SU-DHL-6 (cell line): ENCODE results near the gene GAD2.

Experiments
- H2AFZ ChIP-seq: fragments of 200-600 bp; sonication (generic); 2 replicates; pipeline ENCODE4 v1.6.1; 2014; ENCODE audit warnings: low read depth, mild to moderate bottlenecking, moderate library complexity, mixed read lengths, antibody characterized with exemption, low read length; ENCODE audit not compliant: severe bottlenecking
- H3F3A ChIP-seq: fragments of 200-600 bp; shearing (Covaris generic); 2 replicates; pipeline ENCODE4 v1.6.0; 2016; ENCODE audit warnings: antibody characterized with exemption, mild to moderate bottlenecking; ENCODE audit not compliant: insufficient read depth
- H3K27ac ChIP-seq: fragments of 200-600 bp; sonication (generic); 2 replicates; pipeline ENCODE4 v1.5.1; 2016; ENCODE audit warnings: low read depth, mild to moderate bottlenecking, low read length, moderate library complexity, mixed read lengths
- H3K27me3 ChIP-seq: fragments of 200-600 bp; sonication (generic), shearing (Covaris generic); 2 replicates; pipeline ENCODE4 v1.6.0; 2014; ENCODE audit warnings: mild to moderate bottlenecking, low read length
- H3K36me3 ChIP-seq: fragments of 200-600 bp; sonication (generic); 2 replicates; pipeline ENCODE4 v1.6.1; 2014; ENCODE audit warnings: mild to moderate bottlenecking, low read length, mixed read lengths
- H3K4me2 ChIP-seq: fragments of 300-600, 200-600 bp; shearing (Covaris generic), sonication (generic); 2 replicates; pipeline ENCODE4 v1.6.0; 2014; ENCODE audit warnings: low read length, low read depth, mild to moderate bottlenecking; ENCODE audit not compliant: poor library complexity, severe bottlenecking
- H3K4me3 ChIP-seq: fragments of 200-600 bp; sonication (generic); 2 replicates; pipeline ENCODE4 v1.5.1; 2014; ENCODE audit warnings: antibody characterized with exemption, low read length, mild to moderate bottlenecking, mixed read lengths; ENCODE audit not compliant: insufficient read depth, poor library complexity, severe bottlenecking
- H3K79me2 ChIP-seq: fragments of 200-600 bp; sonication (generic); 2 replicates; pipeline ENCODE4 v1.6.1; 2014; ENCODE audit warnings: mild to moderate bottlenecking, low read length, moderate library complexity; ENCODE audit not compliant: insufficient read depth
- H3K9ac ChIP-seq: fragments of 200-600 bp; sonication (generic); 2 replicates; pipeline ENCODE4 v1.7.0; 2014; ENCODE audit warnings: mild to moderate bottlenecking, low read length
- H3K9me2 ChIP-seq: fragments of 200-600 bp; sonication (generic); replicated peaks from 2 replicates; pipeline ENCODE4 v1.6.1; 2014; ENCODE audit warnings: low read length; ENCODE audit not compliant: insufficient read depth
- H3K9me3 ChIP-seq: fragments of 200-600 bp; sonication (generic); 2 replicates; pipeline ENCODE4 v1.6.1; 2014; ENCODE audit warnings: low read length, mixed read lengths; ENCODE audit not compliant: insufficient read depth
- H4K20me1 ChIP-seq: fragments of 200-600 bp; sonication (generic); 2 replicates; pipeline ENCODE4 v1.6.1; 2014; ENCODE audit warnings: low read depth, mild to moderate bottlenecking, antibody characterized with exemption, low read length, moderate library complexity, mixed read lengths
- EZH2phosphoT487 ChIP-seq: fragments of 200-600 bp; sonication (generic), shearing (Covaris generic); conservative IDR thresholded peaks from 2 replicates; pipeline ENCODE4 v1.6.1; 2018; ENCODE audit warnings: mild to moderate bottlenecking, antibody characterized with exemption, low read length, moderate library complexity, mixed read lengths
- TF ChIP-seq, protein P1 (sequence below): fragments of 200-600 bp; sonication (generic); IDR thresholded peaks from one replicate; pipeline ENCODE4 v1.5.1; 2017; ENCODE audit warnings: antibody characterized with exemption, mild to moderate bottlenecking, low read length, moderate library complexity; ENCODE audit not compliant: insufficient read depth, poor library complexity, severe bottlenecking

Gene GAD2

DNA sequence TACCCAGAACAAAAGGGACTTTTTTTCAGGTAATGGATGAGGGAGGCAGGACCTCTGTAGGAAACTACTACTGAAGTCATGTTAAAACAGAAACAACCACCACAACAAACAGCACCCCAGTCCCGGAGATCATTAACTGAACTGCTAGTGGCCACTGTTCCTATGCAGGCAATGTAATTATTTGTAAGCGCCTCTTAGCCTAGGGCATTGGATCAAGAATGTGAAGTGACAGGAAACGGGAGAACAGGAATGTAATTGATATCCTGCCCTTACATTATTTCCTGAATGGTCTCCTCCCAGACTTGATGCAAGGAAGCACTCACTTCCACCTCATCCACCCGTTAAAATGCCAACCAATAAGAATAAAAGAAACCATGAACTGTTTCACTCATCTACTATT lies 16.7 kb upstream of the GAD2 start:
- no peaks in the 10 kb centered on the region for H3K79me2 ChIP-seq
- H3F3A ChIP-seq = no peaks in the 10 kb centered on the region
- no peak overlapping the region for H3K4me3 ChIP-seq
- H3K27me3 ChIP-seq = no peaks in the 10 kb centered on the region
- no peak overlapping the region for H3K27ac ChIP-seq
- H3K9me3 ChIP-seq = no peaks in the 10 kb centered on the region
- H3K4me2 ChIP-seq = no peak overlapping the region
- H2AFZ ChIP-seq = no peak overlapping the region
- TF ChIP-seq, protein P1, sequence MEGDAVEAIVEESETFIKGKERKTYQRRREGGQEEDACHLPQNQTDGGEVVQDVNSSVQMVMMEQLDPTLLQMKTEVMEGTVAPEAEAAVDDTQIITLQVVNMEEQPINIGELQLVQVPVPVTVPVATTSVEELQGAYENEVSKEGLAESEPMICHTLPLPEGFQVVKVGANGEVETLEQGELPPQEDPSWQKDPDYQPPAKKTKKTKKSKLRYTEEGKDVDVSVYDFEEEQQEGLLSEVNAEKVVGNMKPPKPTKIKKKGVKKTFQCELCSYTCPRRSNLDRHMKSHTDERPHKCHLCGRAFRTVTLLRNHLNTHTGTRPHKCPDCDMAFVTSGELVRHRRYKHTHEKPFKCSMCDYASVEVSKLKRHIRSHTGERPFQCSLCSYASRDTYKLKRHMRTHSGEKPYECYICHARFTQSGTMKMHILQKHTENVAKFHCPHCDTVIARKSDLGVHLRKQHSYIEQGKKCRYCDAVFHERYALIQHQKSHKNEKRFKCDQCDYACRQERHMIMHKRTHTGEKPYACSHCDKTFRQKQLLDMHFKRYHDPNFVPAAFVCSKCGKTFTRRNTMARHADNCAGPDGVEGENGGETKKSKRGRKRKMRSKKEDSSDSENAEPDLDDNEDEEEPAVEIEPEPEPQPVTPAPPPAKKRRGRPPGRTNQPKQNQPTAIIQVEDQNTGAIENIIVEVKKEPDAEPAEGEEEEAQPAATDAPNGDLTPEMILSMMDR = no peak
- TF ChIP-seq EZH2phosphoT487 = no peak
- no peaks in the 10 kb centered on the region for H3K36me3 ChIP-seq
- H3K9me2 ChIP-seq = no peaks in the 10 kb centered on the region
- no peaks in the 10 kb centered on the region for H4K20me1 ChIP-seq
- no peak overlapping the region for H3K9ac ChIP-seq

GRCh38 chr10:26205223-26205622 lies 11.4 kb upstream of the GAD2 start:
- no peaks in the 10 kb centered on the region for H3K79me2 ChIP-seq

GRCh38 chr10:26211781-26212444 lies 4.7 kb upstream of the GAD2 start:
- Histone ChIP-seq H4K20me1 (no peaks in the 10 kb centered on the region), H3K27ac (no peak overlapping the region), H3K36me3 (no peaks in the 10 kb centered on the region), H3K9me3 (no peaks in the 10 kb centered on the region), H3K4me3 (no peak overlapping the region), H3K4me2 (no peak overlapping the region), H3K79me2 (no peaks in the 10 kb centered on the region), H2AFZ (no peak overlapping the region), H3K9me2 (no peaks in the 10 kb centered on the region), H3F3A (no peaks in the 10 kb centered on the region), H3K27me3 (no peaks in the 10 kb centered on the region), H3K9ac (no peak overlapping the region)
- TF ChIP-seq, protein P1 = no peak
- TF ChIP-seq EZH2phosphoT487 = no peak

More at GRCh38 chr10:26205223-26205622, 11.4 kb upstream of the GAD2 start:
- Histone ChIP-seq H3K27me3 (no peaks in the 10 kb centered on the region), H3K4me2 (no peak overlapping the region), H3K27ac (no peak overlapping the region), H4K20me1 (no peaks in the 10 kb centered on the region), H3K36me3 (no peaks in the 10 kb centered on the region), H2AFZ (no peak overlapping the region), H3K9ac (no peak overlapping the region), H3K9me3 (no peaks in the 10 kb centered on the region), H3K9me2 (no peaks in the 10 kb centered on the region), H3F3A (no peaks in the 10 kb centered on the region), H3K4me3 (no peak overlapping the region)
- no peak for TF ChIP-seq EZH2phosphoT487
- TF ChIP-seq, protein P1 = no peak
